Neural cell (in vitro differentiated cells): ENCODE results near the gene KCNK10. TPM values are rescaled to one million over a fixed set of nuclear protein-coding genes. Genes with fewer than 3 reads are reported as not detected.

Experiments
- H2AFZ ChIP-seq: fragments of 200-600, 300-800 bp; sonication (generic), shearing (Covaris generic); 2 replicates; pipeline ENCODE4 v1.6.0; 2014; ENCODE audit warnings: low read depth, mild to moderate bottlenecking, antibody characterized with exemption, low read length, moderate library complexity
- H3F3A ChIP-seq: fragments of 200-600 bp; shearing (Covaris generic); 2 replicates; pipeline ENCODE4 v1.6.1; 2016; ENCODE audit warnings: mild to moderate bottlenecking, moderate library complexity, mixed read lengths, antibody characterized with exemption, low read length; ENCODE audit not compliant: insufficient read depth, poor library complexity, severe bottlenecking
- H3K27ac ChIP-seq: fragments of 200-600, 300-800 bp; sonication (generic), shearing (Covaris generic); 2 replicates; pipeline ENCODE4 v1.5.1; 2014; ENCODE audit warnings: mild to moderate bottlenecking, low read length, moderate library complexity
- H3K27me3 ChIP-seq: fragments of 300-800, 200-600 bp; sonication (generic), shearing (Covaris generic); 2 replicates; pipeline ENCODE4 v1.6.0; 2014; ENCODE audit warnings: mild to moderate bottlenecking, low read depth, low read length, moderate library complexity; ENCODE audit not compliant: insufficient read depth
- H3K36me3 ChIP-seq: fragments of 300-800, 200-600 bp; sonication (generic), shearing (Covaris generic); 2 replicates; pipeline ENCODE4 v1.5.1; 2014; ENCODE audit warnings: mild to moderate bottlenecking, antibody characterized with exemption, low read length, moderate library complexity; ENCODE audit not compliant: insufficient read depth
- H3K4me2 ChIP-seq: fragments of 300-800, 200-600 bp; sonication (generic), shearing (Covaris generic); 2 replicates; pipeline ENCODE4 v1.6.0; 2014; ENCODE audit warnings: mild to moderate bottlenecking, low read length
- H3K4me3 ChIP-seq: fragments of 300-800, 200-600 bp; sonication (generic), shearing (Covaris generic); 2 replicates; pipeline ENCODE4 v1.5.1; 2014; ENCODE audit warnings: mild to moderate bottlenecking, low read length, moderate library complexity
- H3K79me2 ChIP-seq: fragments of 200-600 bp; shearing (Covaris generic); replicated peaks from 2 replicates; pipeline ENCODE4 v1.6.0; 2014; ENCODE audit warnings: mild to moderate bottlenecking, low read length, moderate library complexity; ENCODE audit not compliant: insufficient read depth
- H3K9ac ChIP-seq: fragments of 300-800, 200-600 bp; sonication (generic), shearing (Covaris generic); 2 replicates; pipeline ENCODE4 v1.6.1; 2016; ENCODE audit warnings: mild to moderate bottlenecking, low read length, mixed read lengths
- H3K9me2 ChIP-seq: fragments of 200-600 bp; shearing (Covaris generic); 2 replicates; pipeline ENCODE4 v1.6.1; 2016; ENCODE audit warnings: mild to moderate bottlenecking, low read length, mixed read lengths; ENCODE audit not compliant: insufficient read depth
- H3K9me3 ChIP-seq: fragments of 200-600, 300-800 bp; sonication (generic), shearing (Covaris generic); 2 replicates; pipeline ENCODE4 v1.6.1; 2016; ENCODE audit warnings: mild to moderate bottlenecking, mixed run types, low read length, moderate library complexity, mixed read lengths
- H4K20me1 ChIP-seq: fragments of 200-600 bp; shearing (Covaris generic); 2 replicates; pipeline ENCODE4 v1.6.1; 2016; ENCODE audit warnings: mild to moderate bottlenecking, mixed run types; ENCODE audit not compliant: insufficient read depth
- EP300 ChIP-seq: fragments of 450-650 bp; conservative IDR thresholded peaks from 2 replicates; pipeline ENCODE4 v1.6.1; 2014; ENCODE audit warnings: antibody characterized with exemption, mild to moderate bottlenecking, moderate library complexity; ENCODE audit not compliant: poor library complexity, severe bottlenecking
- EZH2 ChIP-seq: fragments of 200-600, 300-800 bp; shearing (Covaris generic), sonication (generic); IDR thresholded peaks from 2 replicates; pipeline ENCODE4 v1.6.1; 2014; ENCODE audit warnings: antibody characterized with exemption, low read length, borderline replicate concordance, mild to moderate bottlenecking; ENCODE audit not compliant: insufficient read depth, poor library complexity, severe bottlenecking
- POLR2AphosphoS5 ChIP-seq: IDR thresholded peaks from 2 replicates; pipeline ENCODE4 v1.6.1; 2012
- RAD21 ChIP-seq: fragments of 450-650 bp; conservative IDR thresholded peaks from 2 replicates; pipeline ENCODE4 v1.6.1; 2014; ENCODE audit warnings: antibody characterized with exemption, mild to moderate bottlenecking, moderate library complexity
- SMC3 ChIP-seq: fragments of 450-650 bp; conservative IDR thresholded peaks from 2 replicates; pipeline ENCODE4 v1.6.1; 2014; ENCODE audit warnings: antibody characterized with exemption, mild to moderate bottlenecking, moderate library complexity; ENCODE audit not compliant: poor library complexity
- TAF1 ChIP-seq: IDR thresholded peaks from 2 replicates; pipeline ENCODE4 v1.6.1; 2012; ENCODE audit warnings: low read depth
- polyA plus RNA-seq: library from polyadenylated mRNA; depleted of rRNA; stranded (reverse); fragments of >200 nt; gene quantifications from 2 replicates; pipeline ENCODE4 v1.2.3, GENCODE V29; 2014
- TF ChIP-seq, protein P1 (sequence below): fragments of 450-650 bp; IDR thresholded peaks from 2 replicates; pipeline ENCODE4 v1.5.1; 2014; ENCODE audit warnings: antibody characterized with exemption, mild to moderate bottlenecking, moderate library complexity; ENCODE audit not compliant: poor library complexity, severe bottlenecking
- TF ChIP-seq, protein P2 (sequence below): IDR thresholded peaks from 2 replicates; pipeline ENCODE4 v1.6.1; 2012; ENCODE audit warnings: borderline replicate concordance

The KCNK10 gene
- polyA plus RNA-seq, 1 donor from 2014 or later, result 6.9 TPM

DNA sequence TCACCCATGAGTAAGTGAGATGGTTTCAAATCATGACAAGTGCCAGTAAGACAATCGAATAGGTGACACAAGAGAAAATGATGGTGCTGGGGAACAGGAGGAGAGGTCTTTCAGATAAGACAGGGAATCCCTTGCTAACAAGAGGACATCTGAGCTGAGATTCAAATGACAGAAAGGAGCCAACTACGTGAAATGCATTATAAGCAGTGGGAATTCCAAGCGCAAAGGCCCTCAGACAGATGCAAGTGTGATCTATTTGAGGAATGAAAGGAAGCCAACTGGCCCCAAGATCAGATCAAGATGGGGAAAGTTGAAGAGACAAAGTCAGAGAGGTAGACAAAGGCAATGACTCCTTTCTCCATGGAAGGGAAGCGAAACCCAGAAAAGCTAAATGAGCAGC is 4.7 kb downstream of the KCNK10 start:
- Histone ChIP-seq H3K27me3 (no peaks in the 10 kb centered on the region), H3K4me2 (no peak overlapping the region), H2AFZ (no peak overlapping the region), H4K20me1 (no peaks in the 10 kb centered on the region), H3F3A (peaks cover 4% of the 10 kb centered on the region), H3K9me2 (no peaks in the 10 kb centered on the region), H3K4me3 (no peak overlapping the region), H3K9ac (no peak overlapping the region), H3K27ac (no peak overlapping the region), H3K9me3 (peaks cover 2% of the 10 kb centered on the region), H3K79me2 (peaks cover 30% of the 10 kb centered on the region), H3K36me3 (no peaks in the 10 kb centered on the region)
- TF ChIP-seq TAF1 (no peak), EZH2 (no peak), RAD21 (no peak), EP300 (no peak), SMC3 (no peak), POLR2AphosphoS5 (no peak)
- TF ChIP-seq, protein P1, sequence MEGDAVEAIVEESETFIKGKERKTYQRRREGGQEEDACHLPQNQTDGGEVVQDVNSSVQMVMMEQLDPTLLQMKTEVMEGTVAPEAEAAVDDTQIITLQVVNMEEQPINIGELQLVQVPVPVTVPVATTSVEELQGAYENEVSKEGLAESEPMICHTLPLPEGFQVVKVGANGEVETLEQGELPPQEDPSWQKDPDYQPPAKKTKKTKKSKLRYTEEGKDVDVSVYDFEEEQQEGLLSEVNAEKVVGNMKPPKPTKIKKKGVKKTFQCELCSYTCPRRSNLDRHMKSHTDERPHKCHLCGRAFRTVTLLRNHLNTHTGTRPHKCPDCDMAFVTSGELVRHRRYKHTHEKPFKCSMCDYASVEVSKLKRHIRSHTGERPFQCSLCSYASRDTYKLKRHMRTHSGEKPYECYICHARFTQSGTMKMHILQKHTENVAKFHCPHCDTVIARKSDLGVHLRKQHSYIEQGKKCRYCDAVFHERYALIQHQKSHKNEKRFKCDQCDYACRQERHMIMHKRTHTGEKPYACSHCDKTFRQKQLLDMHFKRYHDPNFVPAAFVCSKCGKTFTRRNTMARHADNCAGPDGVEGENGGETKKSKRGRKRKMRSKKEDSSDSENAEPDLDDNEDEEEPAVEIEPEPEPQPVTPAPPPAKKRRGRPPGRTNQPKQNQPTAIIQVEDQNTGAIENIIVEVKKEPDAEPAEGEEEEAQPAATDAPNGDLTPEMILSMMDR, result no peak
- TF ChIP-seq, protein P2, sequence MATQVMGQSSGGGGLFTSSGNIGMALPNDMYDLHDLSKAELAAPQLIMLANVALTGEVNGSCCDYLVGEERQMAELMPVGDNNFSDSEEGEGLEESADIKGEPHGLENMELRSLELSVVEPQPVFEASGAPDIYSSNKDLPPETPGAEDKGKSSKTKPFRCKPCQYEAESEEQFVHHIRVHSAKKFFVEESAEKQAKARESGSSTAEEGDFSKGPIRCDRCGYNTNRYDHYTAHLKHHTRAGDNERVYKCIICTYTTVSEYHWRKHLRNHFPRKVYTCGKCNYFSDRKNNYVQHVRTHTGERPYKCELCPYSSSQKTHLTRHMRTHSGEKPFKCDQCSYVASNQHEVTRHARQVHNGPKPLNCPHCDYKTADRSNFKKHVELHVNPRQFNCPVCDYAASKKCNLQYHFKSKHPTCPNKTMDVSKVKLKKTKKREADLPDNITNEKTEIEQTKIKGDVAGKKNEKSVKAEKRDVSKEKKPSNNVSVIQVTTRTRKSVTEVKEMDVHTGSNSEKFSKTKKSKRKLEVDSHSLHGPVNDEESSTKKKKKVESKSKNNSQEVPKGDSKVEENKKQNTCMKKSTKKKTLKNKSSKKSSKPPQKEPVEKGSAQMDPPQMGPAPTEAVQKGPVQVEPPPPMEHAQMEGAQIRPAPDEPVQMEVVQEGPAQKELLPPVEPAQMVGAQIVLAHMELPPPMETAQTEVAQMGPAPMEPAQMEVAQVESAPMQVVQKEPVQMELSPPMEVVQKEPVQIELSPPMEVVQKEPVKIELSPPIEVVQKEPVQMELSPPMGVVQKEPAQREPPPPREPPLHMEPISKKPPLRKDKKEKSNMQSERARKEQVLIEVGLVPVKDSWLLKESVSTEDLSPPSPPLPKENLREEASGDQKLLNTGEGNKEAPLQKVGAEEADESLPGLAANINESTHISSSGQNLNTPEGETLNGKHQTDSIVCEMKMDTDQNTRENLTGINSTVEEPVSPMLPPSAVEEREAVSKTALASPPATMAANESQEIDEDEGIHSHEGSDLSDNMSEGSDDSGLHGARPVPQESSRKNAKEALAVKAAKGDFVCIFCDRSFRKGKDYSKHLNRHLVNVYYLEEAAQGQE, result no peak

DNA sequence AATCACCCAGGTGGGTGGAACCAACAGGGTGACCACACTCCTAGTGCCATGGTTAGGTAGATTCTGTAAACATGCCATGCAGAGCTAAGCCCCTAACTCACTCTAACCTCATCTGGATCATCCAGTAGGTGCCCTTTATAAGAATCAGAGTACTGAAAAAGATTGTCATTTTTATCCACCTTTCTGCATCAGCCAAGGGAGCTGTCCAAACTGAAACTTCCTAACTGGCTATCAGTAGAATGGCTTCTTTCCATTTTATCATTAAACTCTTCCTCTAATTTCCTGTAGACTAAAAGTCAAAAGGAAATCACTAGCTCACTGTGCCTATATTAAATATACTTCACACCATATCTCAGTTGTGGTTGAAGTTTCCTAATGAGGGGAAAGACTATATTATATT is 6.5 kb downstream of the KCNK10 start:
- Histone ChIP-seq H3K27me3 (no peaks in the 10 kb centered on the region), H3K79me2 (peaks cover 34% of the 10 kb centered on the region), H3K9me2 (no peaks in the 10 kb centered on the region), H3K9ac (no peak overlapping the region), H3K36me3 (no peaks in the 10 kb centered on the region), H3K4me2 (no peak overlapping the region), H3K4me3 (no peak overlapping the region), H3F3A (peaks cover 5% of the 10 kb centered on the region), H3K27ac (no peak overlapping the region), H3K9me3 (peaks cover 6% of the 10 kb centered on the region), H2AFZ (no peak overlapping the region), H4K20me1 (no peaks in the 10 kb centered on the region)
- TF ChIP-seq SMC3 (no peak), RAD21 (no peak), TAF1 (no peak)
- TF ChIP-seq, protein P2, result no peak
- TF ChIP-seq, protein P1, result no peak
